Kasumi-1 (cell line): ENCODE data around the gene SLC16A5.

ENCODE experiments used
- DNase-seq, 2 experiments: peaks; one replicate each; lab custom pipeline; 2025; lab: John Stamatoyannopoulos, UW

The SLC16A5 gene

DNA sequence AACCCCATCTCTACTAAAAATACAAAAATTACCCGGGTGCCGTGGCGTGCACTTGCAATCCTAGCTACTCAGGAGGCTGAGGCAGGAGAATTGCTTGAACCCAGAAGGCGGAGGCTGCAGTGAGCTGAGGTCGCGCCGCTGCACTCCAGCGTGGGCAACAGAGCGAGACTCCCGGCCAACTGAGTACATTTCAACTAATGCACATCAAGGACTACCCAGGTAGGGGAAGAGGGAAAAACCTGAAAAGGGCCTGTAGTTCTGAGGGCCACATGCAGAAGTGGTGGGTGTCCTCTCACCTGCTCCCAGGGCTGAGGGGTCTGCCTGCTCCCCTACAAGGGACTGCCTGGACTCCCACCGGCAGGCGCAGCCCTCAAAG lies 584 bp upstream of the SLC16A5 start:
- no peak for DNase-seq

DNA sequence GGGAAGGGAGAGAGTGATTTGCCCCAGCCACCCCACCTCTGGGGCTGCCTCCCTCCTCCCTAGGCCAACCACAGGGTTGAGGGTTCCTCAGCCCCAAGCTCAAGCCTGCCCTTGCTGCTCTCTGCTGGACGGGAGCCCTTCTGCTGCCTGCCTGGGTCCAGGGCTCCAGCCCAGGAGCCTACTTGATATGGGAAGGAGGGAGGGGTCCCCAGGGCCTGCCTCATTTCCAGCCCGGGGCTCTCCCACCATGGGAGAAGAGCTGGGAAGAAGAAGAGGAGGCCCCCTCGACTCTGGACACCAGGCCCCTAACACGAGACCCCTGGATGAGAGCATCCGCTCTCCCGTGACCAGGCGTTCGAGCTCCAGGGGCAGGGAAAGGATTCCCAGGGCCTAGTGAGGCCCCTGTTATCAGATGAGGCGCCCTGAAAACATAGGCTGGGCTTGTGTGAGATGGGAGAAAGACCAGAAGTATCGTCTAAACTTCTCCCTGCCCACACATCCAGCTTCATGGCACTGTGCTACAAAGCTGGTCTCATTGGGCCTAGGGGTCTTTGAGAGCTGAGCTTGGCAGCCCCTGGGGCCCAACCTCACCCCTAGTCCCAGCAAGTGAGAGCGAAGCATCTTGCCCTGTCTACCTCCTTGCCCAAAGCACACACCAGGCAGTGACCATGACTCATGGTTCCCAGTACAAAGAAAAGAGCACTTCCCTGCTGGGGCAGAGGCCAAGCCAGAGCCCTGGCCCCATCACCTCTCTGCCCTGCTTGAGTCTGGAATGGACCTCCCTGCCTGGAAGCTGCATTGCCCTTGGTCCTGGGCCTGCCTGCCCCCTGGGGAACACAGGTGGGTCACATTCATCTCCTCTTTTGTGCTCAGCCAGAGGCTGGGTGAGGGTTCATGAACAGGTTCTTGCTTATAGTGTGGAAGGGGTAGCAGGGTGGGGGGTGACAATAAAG lies 987 bp downstream of the SLC16A5 start:
- DNase-seq: no peak

DNA sequence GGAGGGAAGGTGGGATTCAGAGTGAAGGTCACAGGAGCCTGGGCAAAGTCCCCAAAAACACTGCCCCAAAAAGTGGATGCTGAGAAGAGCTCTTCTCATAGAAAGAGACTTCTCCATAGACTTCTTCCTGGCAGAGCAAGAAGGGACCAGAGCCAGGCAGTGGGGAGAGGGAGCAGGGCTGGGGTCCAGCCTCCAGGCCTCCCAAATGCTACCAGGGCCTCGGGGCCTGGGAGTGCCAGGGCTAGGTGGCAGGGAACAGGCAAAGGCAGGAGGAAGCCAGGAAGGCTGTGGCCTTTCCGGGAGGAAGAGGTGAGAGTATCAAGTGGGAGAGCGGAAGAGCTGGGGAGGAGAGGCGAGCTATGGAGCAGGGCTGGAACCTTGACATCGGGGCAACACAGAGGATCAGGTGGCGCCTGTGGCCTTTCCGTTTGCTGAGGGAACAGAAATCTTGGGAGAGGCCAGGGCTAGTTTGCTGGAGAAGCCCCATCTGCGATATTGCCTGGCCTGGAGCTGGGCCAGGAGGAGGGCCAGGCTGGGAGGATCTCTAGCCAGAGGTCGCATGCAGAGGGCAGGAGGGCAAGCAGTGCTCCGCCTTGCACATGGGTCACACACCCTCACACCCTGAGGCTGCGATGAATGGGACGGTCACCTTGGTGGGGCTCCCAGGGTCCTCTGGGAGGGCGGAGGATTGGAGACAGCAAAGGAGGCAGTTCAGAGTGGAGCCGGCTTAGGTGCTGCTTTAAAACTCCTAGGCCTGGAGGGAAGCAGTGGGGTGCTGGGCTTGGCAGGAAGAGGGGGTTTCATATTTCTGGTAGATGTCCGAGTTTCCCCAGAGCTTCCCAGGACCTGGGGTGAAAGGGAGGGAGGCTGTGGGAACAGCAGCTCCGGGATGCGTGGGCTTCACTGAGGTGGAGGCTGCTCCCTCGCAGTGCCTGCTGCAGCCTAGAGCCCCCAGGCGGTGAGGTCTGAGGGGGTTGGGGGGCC lies 3.4 kb downstream of the SLC16A5 start:
- no peak for DNase-seq

DNA sequence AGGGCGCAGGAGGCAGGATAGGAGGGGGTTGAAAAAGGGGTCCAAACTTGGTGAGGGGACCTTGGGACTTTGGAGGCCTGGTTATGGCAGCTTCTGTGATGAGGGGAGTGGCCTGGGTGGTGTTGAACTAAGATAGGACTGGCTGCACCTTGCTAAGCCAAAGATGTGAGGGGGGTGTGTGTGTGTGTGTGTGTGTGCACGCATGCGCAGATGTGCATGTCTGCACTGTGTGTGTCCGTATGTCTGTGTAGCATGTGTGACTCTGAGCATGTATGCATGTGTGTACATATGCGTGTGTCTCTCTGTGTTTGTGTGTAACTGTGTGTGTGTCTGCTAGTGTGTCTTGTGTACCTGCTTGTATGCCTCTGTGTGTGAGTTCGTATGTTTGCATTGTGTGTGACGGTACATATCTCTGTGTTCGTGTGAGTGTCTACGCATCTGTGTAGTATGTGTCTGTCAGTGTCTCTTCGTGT lies 4.1 kb downstream of the SLC16A5 start:
- DNase-seq: no peak

DNA sequence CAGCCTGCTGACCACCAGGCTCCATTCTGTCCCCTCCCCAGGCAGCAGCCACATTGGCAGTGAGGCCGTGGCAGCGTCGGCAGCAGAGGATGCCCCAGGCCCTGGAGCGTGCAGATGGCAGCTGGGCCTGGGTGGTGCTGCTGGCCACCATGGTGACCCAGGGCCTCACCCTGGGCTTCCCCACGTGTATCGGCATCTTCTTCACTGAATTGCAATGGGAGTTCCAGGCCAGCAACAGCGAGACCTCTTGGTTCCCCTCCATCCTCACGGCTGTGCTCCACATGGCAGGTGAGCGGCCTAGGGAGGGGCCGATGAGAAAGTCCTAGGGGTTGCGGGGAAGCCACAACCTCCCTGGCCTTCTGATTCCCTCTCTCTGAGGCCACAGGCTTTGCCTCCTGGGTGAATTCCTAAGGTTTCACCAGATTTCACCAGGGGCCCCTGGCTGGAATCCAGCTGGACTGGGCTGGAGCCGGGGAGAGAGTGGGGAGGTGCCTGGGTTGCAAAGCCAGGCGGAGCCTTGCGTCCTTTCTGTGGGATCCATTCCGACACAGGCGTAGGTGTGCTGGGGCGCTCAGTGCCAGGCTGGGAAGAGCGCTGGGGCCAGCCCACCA lies 5.9 kb downstream of the SLC16A5 start:
- DNase-seq: no peak

DNA sequence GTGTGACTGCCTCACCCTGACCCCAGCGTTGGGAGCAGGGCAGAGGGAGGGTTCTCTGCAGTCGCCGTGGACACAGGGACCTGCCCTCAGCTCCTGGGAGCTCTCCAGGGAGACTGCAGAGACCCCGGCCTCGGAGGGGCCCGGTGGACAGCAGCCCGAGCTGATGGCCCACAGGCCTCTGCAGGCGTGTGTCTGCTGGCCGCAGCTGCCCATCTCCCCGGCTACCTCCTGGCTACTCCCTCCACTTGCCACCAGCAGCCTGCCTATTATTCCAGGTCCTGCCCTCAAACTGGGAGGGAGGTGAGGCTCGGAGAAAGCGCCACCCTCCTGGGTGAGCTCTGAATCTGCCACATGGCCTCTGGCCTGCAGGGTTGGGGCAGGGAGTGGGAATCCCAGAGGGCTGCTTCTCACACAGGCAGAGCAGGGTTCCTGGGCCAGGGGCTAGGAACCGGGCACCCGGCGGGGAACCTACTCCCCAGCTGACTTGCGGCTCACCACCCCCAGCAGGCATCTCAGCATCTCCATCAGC lies 7.2 kb downstream of the SLC16A5 start:
- DNase-seq: no peak

DNA sequence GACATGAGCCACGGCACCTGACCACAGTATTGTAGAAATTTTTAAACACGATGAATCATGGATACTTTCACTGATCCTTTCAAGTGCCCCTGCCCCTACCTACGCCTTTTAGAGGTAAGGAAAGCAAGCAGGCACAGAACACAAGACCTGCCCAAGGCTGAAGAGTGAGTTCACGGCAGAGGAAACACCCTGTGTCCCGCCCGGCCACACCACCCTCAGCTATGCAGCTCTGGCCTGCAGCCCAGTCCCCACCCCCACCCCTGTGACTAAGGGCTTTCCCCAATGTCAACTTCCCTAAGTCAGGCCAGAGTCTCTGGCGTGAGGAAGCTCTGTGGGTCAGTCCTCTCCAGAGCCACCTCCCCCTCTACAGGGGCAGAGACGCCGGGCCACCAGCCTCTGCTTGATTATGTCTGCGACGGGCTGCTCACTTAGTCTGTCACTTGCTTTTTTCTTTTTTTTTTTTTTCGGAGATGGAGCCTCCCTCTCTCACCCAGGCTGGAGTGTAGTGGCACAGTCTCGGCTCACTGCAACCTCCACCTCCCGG lies 8.4 kb downstream of the SLC16A5 start:
- peak; percentile 75 to 77 for DNase-seq

DNA sequence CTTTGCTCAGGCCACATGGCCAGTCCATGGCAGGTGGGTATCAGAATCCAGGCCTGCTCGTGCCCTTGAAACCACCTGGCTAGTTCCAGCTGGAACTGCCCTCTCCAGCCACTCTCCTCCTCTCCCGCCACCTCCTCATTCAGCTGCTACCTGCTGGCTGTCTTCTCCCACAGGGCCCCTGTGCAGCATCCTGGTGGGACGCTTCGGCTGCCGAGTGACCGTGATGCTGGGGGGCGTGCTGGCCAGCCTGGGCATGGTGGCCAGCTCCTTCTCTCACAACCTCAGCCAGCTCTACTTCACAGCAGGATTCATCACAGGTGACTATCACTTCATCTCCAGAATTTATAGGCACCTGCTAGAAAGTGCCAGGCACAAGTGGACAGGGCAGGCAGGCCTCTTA lies 10.1 kb downstream of the SLC16A5 start:
- DNase-seq: no peak

DNA sequence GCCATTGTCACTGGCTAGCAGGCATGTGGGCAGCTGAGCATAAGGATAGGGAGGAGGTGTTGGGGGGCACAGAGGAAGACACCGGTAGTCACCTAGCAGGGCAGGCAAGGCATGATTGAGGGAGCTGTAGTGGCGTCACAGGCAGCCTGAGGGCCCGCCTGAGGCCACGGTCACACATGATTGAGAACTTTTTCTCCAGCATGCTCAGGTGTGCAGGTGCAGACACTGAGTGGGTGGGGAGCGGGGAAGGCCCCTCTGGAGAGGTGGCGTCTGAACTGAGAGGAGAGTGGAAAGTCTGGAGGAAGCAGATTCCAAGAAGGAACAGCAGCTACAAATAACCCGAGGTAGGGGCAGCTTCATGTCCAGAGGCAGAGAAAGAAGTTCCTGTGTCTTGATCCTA lies 11.1 kb downstream of the SLC16A5 start:
- no peak for DNase-seq

DNA sequence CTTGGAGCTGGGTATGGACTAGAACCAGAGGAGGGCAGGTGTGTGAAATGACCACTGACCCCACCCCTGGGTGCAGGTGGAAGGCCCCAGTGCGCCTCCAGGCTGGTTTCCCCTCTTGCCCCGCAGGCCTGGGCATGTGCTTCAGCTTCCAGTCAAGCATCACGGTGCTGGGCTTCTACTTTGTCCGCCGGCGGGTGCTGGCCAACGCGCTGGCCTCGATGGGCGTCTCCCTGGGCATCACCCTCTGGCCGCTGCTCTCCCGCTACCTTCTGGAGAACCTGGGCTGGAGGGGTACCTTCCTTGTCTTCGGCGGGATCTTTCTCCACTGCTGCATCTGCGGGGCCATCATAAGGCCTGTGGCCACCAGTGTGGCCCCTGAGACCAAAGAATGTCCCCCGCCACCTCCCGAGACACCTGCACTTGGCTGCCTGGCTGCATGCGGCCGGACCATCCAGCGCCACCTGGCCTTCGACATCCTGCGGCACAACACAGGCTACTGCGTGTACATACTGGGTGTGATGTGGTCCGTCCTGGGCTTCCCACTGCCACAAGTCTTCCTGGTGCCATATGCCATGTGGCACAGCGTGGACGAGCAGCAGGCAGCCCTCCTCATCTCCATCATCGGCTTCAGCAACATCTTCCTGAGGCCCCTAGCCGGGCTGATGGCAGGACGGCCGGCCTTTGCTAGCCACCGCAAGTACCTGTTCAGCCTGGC lies 12.3 kb downstream of the SLC16A5 start:
- no peak for DNase-seq

DNA sequence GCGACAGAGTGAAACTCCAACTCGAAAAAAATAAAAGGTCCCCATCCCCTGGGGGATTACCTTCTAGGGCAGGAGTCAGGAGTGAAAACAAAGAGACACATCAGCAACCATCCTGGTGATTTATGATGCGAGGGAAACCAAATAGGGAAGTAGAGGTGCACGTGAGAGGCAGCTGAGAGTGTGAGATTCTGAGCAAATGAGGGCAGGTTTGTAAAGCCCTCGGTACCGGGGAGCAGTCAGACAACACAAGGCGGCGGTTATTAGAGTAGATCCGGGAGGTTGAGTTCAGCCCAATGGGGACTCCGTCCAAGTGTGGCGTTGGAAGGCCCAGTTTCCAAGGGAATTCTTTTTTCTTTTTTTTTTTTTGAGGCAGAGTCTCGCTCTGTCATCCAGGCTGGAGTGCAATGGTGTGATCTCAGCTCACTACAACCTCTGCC lies 14.6 kb downstream of the SLC16A5 start:
- peak; percentile 50 to 81 for DNase-seq

DNA sequence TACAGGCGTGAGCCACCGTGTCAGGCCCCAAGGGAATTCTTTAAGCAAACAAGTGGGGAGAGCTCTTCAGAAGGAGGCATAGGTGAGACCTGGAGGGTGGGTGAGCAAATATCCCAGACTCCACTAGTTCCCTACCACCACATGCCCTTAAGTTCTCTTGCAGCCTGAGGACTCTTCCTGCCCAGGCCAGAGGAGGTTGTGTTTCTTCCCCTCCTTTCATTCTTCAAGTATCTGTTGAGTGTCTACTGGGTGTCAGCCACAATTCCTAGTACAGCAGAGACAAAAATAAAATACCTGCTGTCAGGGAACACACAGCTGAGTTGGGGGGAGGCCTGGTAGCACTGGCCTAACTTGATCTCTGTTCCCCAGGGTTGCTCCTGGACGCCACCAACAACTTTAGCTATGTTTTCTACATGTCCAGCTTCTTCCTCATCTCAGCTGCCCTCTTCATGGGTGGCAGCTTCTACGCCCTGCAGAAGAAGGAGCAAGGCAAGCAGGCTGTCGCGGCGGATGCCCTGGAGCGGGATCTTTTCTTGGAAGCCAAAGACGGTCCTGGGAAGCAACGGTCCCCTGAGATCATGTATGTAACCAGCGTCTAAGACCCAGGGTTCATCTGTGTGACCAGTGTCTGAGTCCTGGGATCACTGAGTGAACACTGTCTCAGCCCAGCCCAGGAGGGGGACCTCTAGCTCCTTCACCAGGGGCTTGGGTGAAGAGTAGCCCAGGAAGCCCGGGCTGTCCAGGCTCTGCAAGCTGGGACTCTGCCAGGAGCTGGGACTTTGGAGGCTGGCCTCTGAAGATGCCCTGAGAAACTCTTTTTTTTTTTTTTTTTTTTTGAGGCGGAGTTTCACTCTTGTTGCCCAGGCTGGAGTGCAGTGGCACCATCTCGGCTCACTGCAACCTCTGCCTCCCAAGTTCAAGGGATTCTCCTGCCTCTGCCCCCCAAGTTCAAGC lies 16.1 kb downstream of the SLC16A5 start:
- DNase-seq: no peak

DNA sequence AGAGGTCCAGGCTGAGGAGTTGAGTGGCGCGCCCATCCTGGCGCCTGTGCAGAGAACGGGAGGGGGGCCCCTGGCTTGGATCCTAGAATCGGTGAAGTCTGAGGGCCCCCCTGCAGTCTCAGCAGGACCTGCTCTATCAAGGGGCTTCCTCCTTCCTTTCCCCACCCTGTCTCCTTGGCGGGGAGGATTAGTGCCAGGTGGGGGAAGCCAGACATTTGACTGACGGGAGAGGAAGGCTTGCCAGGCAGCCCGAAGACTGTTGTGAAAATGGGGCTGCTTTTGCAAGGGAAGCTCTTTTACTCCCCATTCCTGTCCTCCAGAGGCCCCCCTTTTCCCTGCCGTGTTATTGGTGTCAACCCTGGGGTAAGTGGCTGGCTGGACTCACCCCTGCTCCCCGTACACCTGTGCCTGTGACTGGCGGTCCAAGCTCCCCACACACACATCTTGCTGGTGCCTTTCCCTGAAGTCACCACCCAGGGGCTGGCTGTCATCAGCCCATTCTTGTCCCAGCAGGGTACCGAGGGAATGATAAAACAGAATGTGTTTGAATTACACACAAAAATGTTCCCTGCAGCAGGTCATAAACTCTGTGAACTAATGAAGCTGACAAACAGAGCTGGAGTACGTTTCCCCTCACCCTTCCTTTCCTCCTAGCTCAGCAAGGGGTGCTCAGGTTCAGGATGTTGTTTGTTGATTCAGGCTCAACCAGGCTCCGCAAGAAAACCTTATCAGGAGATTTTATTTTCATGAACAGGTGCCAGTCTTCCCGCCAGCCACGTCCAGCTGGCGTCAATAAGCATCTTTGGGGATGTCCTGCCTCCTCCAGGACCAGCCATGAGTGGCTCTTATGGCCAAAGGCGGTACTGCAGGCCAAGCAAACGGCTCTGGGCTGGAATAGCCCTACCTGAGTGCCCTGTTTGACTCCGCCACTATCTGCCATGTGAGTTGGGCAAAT lies 17.6 kb downstream of the SLC16A5 start:
- DNase-seq: peak; percentile 24 to 39

DNA sequence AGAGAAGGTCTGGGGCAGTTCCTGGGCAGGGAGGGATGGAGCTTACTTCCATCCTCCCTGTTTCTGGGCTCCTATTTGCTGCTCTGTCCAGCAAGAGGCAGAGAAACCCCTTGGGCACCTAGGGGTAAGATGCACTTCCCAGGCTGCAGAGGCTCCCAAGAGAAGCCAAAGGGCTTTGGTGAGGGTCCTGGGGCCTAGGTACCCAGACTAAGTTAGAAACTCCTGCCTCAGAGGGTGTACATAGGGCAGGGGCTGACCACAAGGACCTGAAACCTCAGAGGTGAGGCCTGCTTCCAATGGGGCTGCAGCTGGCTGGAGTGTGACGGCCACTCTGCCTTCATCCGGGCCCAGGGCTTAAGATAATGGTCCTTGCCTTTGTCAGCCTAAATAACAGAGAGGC lies 20.4 kb downstream of the SLC16A5 start:
- no peak for DNase-seq

DNA sequence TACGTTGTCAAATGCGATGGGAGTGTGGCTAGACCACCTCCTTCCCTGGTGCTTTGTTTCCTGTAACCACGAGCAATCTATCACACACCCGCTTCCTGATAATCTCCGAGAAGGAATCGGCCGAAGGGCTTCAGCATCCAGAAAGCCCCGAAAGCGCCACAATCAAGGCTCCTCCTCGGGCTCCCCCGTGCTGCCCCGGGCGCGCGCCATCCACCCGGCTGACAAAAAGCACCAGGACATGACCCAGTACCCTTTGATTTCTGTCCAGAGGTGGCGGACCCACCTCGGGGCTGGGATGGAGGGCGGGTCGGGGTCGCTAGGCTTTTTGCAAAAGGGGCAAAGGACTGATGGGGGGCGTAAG lies 21.3 kb downstream of the SLC16A5 start:
- no peak for DNase-seq

DNA sequence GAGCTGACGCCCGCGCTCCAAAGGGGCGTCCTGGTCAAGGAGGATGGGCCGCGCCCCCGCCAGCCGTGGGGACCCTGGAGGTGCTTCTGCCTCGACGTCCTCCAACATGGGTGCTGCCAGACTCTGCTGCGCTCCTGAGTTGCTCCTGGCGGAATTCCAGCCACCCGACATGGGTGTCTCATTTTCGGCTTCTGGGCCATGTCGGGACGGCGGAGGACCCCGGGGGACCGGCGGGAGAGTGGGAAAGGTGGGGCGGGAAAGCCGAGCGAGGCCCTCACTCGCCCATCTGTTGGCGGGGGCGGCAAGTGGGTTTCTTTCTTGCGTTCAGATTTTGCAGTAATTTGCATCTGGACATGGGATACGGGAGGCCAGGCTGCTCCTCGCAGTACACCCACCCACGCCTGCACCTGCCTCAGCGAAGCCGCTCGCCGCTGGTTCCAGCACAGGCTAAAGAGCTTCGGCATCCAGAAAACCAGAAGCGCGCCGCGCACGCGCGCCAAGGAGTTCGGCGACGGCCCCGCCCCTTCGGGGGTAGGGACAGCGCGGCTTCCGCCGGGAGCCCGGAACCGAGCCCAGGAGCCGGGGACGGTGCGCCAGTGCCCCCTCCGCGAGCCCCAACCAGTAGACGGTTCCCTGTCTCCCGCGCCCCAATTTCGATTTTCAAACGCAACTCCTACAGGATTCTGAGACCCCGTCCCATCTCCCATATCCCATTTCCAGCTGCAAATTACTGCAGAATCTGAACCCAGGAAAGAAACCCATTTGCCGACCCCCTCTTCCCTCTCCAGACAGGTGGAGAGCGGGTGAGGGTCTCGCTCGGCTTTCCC lies 21.9 kb downstream of the SLC16A5 start, which contains the start of gene ARMC7:
TSS of gene ARMC7 (plus strand) at position 563 of the 827 bp plus-strand sequence. CDS start 320 bp downstream, outside the sequence.
- peak; percentile 87 to 91 for DNase-seq

DNA sequence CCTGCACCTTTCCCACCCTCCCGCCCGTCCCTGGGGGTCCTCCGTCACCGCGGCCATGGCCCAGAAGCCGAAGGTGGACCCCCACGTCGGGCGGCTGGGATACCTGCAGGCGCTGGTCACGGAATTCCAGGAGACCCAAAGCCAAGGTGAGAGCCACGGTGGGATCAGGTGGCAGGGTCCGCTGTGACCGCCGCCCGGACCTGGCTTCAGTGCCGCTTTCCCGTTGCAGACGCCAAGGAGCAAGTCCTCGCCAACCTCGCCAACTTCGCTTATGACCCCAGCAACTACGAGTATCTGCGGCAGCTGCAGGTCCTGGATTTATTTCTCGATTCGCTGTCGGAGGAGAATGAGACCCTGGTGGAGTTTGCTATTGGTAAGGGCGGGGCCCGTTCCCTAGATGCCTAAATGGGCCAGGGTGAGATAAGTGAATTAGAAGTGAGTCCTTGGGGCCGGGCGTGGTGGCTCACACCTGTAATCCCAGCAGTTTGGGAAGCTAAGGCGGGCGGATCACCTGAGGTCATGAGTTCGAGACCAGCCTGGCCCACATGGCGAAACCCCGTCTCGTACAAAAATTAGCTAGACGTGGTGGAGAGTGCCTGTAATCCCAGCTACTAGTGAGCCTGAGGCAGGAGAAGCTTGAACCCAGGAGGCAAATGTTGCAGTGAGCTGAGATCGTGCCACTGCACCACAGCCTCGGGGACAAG lies 22.6 kb downstream of the SLC16A5 start:
- peak in 1 of 2 experiments; percentile 35 for DNase-seq
